HG02840 (cell line): ENCODE data around the gene COG7.
"Not testable (repeated sequence)": the region's sequence is repeated elsewhere in the genome, so short reads cannot be mapped to it uniquely, and the experiment has no call there.

Experiments used
- ATAC-seq: cut with Tn5 transposase; IDR thresholded peaks from one replicate; pipeline ENCODE4 v1.9.1; 2021; ENCODE audit warnings: mild to moderate bottlenecking, moderate library complexity, moderate number of reproducible peaks; ENCODE audit not compliant: unreplicated experiment, low FRiP score

COG7 gene

DNA sequence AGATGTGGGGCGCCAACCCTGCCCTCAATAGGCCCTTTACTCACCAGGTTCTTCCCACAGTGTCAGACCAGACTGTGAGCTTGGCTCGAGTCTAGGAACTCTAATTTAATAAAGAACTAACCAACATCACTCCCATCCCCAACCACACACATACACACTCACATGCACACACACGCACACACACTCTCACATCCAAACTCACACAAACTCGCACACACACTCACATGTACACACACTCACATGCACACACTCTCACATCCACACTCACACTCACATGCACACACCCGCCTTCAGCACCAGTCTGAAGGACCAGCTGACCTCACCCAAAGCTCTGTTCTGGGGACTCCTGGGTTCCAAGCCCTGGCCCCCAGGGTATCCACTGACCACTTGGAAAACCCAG lies 63.8 kb downstream of the COG7 start:
- no peak for ATAC-seq

DNA sequence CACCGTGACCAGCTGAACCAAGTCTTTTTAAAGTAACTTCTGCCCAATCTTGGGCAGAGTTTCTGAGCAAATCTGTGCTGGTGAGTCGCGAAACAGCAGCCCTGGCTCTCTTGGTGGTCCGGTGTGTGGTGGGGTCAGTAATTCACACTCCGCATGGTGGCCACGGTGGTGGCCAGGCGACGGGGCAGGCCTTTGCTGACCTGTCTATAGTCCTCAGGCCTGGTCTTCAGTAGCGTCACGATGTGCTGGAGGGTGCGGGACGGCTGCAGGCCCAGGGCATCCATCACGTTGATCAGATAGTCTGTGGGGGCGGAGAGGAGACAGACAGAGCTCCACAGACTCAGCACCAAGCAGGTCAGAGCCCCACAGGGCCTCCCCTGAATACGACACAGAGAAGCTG lies 64.2 kb downstream of the COG7 start:
- no peak for ATAC-seq

DNA sequence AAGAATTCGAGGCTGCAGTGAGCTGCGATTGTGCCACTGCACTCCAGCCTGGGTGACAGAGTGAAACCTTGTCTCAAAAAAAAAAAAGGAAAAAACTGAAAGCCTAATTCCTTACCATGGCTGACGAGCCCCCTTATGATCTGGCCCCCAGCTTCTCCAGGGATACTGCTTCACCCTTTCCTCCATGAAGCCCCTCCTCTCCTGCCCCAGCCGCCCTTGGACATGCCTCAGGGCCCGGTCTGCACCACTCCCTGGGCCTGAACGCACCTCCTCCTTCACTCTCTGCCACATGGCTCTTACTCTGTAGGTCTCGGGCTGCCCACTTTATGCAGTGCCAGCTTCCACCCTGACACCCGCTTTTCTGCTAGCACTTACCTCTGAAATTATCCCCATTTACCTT lies 65.3 kb downstream of the COG7 start:
- no peak for ATAC-seq

GRCh38 chr16:23385441-23385840 lies 67.5 kb downstream of the COG7 start:
- ATAC-seq, result no peak

- ATAC-seq, result no peak
Observed at GRCh38 chr16:23384878-23385277, 68.1 kb downstream of the COG7 start.

DNA sequence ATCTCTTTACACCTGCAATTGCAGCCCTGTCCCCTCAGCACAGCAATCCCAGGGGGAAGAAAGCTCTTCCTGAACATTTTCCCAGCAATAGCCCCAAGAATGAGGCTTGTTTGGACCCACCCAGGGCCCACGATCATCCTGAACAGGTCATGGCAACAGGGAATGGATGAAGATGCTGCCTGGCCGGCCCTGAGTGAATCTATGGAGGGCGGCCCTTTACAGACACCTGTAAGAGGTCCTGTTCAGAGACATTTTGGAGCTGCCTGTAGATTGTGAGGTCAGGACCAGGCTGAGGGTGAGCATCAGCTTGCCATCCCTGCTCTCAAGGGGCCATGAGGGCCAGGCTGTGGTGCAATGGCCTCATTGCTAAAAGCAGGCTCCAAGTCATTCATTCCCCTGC lies 69.1 kb downstream of the COG7 start:
- ATAC-seq, result no peak

DNA sequence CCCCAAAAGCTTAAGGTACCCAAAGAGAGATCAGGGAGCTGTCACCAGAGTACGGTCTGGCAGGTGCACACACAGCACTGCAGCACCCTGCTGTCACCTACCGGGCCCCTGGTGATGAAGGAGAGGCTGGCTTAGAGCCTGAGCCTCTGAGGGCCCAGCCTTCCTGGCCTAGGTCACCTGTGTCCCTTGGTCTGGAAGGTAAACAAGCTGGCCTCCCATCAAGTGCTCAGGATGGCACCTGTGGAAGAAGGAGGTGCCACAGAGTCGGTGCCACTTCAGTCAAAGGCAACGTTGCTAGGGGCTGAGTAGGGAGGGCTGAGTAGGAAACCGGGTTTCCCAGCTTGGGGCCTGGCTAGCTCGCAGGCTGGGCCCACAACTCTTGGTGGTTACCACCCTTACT lies 70.7 kb downstream of the COG7 start:
- no peak for ATAC-seq

GRCh38 chr16:23381702-23382101 lies 71.3 kb downstream of the COG7 start:
- not testable (repeated sequence) for ATAC-seq

DNA sequence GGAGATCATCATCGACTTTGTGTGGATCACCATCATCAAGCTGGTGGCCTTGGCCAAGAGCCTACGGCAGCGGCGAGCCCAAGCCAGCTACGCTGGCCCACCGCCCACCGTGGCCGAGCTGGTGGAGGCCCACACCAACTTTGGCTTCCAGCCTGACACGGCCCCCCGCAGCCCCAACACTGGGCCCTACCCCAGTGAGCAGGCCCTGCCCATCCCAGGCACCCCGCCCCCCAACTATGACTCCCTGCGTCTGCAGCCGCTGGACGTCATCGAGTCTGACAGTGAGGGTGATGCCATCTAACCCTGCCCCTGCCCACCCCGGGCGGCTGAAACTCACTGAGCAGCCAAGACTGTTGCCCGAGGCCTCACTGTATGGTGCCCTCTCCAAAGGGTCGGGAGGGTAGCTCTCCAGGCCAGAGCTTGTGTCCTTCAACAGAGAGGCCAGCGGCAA lies 72.5 kb downstream of the COG7 start:
- ATAC-seq, result no peak

DNA sequence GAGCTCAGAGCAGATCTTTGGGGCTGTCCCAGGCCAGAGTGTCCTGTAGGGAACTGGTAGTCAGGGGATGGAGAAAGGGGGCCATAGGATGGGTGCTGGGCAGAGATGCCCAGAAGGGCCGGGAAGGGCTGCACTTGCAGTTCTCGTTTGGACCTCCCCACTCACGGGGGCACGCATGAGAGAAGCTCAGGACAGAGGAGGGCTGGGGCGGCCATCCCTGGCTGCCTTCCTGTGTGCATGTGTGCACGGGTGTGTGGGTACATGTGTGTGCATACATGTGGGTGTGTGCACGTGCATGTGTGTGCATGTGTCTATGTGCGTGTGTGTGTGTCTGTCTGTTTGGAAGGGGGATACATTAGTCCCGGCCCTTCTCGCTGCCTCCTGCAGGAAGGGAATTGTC lies 73.3 kb downstream of the COG7 start:
- no peak for ATAC-seq

GRCh38 chr16:23378921-23379320 lies 74.1 kb downstream of the COG7 start:
- no peak for ATAC-seq

DNA sequence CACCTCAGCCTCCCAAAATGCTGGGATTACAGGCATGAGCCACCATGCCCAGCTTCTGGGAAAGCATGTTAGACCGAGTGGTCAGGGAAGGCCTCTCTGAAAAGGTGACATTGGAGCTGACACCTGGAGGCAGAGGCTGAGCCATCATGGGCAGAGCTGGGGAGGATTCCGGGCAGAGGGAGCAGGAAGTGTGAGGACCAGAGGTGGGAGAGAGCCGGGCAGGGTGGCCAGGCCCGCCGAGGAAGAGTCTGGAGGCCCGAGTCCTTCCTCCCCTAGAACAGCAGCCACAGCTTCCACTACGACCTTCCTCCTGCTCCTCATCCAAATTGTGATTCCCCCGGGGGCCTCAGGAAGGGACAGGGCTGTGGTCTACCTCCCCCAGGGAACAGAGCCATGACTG lies 74.7 kb downstream of the COG7 start:
- no peak for ATAC-seq

- ATAC-seq, result no peak
Observed at GRCh38 chr16:23377071-23377931, 75.7 kb downstream of the COG7 start.

DNA sequence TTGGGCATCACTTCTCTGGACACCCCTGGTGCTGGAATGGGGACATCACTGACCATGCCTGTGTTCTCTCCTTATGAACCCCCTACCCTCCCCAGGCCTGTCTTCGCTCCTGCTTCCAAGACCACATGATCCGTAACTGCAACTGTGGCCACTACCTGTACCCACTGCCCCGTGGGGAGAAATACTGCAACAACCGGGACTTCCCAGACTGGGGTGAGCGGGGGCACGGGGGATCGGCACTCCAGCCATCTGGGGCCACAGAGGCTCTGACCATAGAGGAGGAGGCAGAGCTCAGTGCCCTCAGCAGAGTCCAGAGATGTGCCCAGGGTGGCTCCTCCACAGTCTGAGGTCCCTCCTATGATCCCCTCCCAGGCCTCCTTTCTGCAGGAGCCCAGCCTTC lies 77.3 kb downstream of the COG7 start:
- no peak for ATAC-seq

- no peak for ATAC-seq
Observed at GRCh38 chr16:23374721-23375510, 78.1 kb downstream of the COG7 start.

- ATAC-seq, result no peak
Observed at GRCh38 chr16:23373436-23374219, 79.4 kb downstream of the COG7 start.

- no peak for ATAC-seq
Observed at GRCh38 chr16:23371368-23371767, 81.6 kb downstream of the COG7 start.

DNA sequence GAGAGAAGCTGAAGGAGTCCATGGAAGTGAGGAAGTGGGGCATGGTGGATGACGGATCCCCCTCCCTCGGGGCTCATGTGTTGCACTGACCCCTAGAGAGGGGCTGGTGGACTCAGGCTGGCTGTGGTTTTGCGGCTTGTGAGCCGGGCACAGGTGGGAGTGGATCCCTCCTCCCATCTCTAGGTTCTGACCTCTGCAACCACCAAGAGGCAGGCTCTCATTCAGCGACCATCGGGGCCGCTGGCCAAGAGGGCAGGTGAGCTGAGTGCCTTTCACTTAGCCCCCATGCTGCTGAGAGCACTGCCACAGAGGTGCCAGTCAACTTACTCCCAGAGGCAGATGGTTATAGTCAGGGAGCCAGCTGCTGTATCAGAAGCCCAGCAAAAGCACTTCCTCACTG lies 83.6 kb downstream of the COG7 start:
- no peak for ATAC-seq

DNA sequence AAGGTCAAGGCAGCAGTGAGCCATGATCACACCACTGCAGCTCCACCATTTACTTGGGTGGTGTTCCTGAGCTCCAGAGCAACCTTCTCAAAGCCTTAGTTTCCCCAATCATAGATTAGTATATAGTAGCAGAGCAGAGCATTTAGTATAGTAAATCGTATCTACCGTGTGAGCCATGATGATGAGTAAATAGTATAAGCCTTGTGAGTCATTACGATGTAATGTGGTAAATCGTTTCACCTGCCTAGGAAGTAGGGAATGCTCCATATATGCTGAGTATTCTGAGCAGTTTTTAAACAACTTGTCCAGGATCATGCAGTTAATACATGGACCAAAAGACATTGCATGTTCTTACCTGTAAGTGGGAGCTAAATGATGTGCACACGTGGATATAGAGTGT lies 84.5 kb downstream of the COG7 start:
- ATAC-seq, result no peak

GRCh38 chr16:23367988-23368387 lies 85.0 kb downstream of the COG7 start:
- ATAC-seq, result no peak

DNA sequence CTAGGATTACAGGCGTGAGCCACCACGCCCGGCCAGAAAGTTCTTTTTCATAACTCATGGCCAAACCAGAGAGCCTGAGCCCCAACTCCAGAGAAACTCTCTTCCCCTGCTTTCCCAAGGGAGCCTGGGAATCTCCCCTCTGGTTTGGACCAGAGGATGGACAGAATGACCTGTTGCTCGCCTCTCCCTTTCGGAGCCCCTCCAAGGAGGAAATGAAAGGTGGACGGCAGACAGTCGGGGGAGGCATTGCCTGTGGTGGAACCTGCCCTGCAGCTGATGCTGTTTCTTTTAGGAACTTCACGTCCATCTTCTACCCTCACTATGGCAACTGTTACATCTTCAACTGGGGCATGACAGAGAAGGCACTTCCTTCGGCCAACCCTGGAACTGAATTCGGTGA lies 85.4 kb downstream of the COG7 start:
- no peak for ATAC-seq
